B cell (primary cell): ENCODE data around the gene OXCT1. TPM values are rescaled to one million over a fixed set of nuclear protein-coding genes. Genes with fewer than 3 reads are reported as not detected.

Source experiments
- ATAC-seq: fragments of 200-7000 bp; cut with Tn5 transposase; one replicate; pipeline ENCODE4 v1.10.0; 2021; ENCODE audit warnings: low read depth, mild to moderate bottlenecking, moderate number of reproducible peaks, moderate library complexity
- CTCF ChIA-PET: fragments of 350-600 bp; sonication (Branson Sonifier 250); formaldehyde crosslinking; loops from one replicate; lab custom pipeline; 2021; ENCODE audit warnings: antibody characterized with exemption, inconsistent platforms; lab: Charles Lee
- POLR2A ChIA-PET: fragments of 350-600 bp; sonication (Branson Sonifier 250); formaldehyde crosslinking; loops from one replicate; lab custom pipeline; 2021; ENCODE audit warnings: antibody characterized with exemption; lab: Charles Lee
- DNase-seq: peaks from one replicate; pipeline ENCODE4 v3.0.0; 2013
- H2AFZ ChIP-seq: 2 replicates; pipeline ENCODE4 v1.6.1; 2012; ENCODE audit warnings: mild to moderate bottlenecking, low read depth, low read length; ENCODE audit not compliant: insufficient read depth, poor library complexity, severe bottlenecking
- H3K27ac ChIP-seq, 2 donors: 1 replicate in 1 of 2; 2 replicates in 1 of 2; pipeline ENCODE4 v1.5.1; 2012 to 2013; ENCODE audit warnings: low read length in 2 of 2, mild to moderate bottlenecking in 2 of 2, moderate library complexity in 1 of 2
- H3K27me3 ChIP-seq, 4 experiments: fragments of 200-600 bp in 1 of 4; sonication (generic) in 1 of 4; replicated peaks in 1 of 4; 1 replicate in 2 of 4; 2 replicates in 2 of 4; pipeline versions ENCODE4 v1.6.1 to v1.7.0; 2013 to 2016; ENCODE audit warnings: low read length in 3 of 4, mild to moderate bottlenecking in 2 of 4, mixed read lengths in 1 of 4, moderate library complexity in 1 of 4; ENCODE audit not compliant: insufficient read depth in 4 of 4, control insufficient read depth in 3 of 4; ENCODE audit errors: control extremely low read depth in 1 of 4
- H3K36me3 ChIP-seq, 2 experiments: replicated peaks in 1 of 2; 1 replicate in 1 of 2; 2 replicates in 1 of 2; pipeline versions ENCODE4 v1.6.1 to v1.7.1; 2013; ENCODE audit warnings: low read length in 1 of 2; ENCODE audit not compliant: insufficient read depth in 2 of 2, control insufficient read depth in 1 of 2; ENCODE audit errors: control extremely low read depth in 1 of 2, extremely low read depth in 1 of 2
- H3K4me1 ChIP-seq, 2 donors: fragments of 200-600 bp in 1 of 2; sonication (generic) in 1 of 2; 1 replicate in 1 of 2; 2 replicates in 1 of 2; pipeline versions ENCODE4 v1.5.1 to v1.6.1; 2013 to 2017; ENCODE audit warnings: low read length in 2 of 2; ENCODE audit not compliant: control insufficient read depth in 2 of 2, insufficient read depth in 2 of 2
- H3K4me2 ChIP-seq: replicated peaks from 2 replicates; pipeline ENCODE3; 2012; ENCODE audit warnings: mild to moderate bottlenecking, low read depth, low read length; ENCODE audit not compliant: poor library complexity, severe bottlenecking
- H3K4me3 ChIP-seq, 5 experiments: fragments of 200-600 bp in 1 of 5; sonication (generic) in 1 of 5; 1 replicate in 3 of 5; 2 replicates in 2 of 5; pipeline versions ENCODE4 v1.5.1 to v1.7.0; 2011 to 2016; ENCODE audit warnings: low read length in 4 of 5, mild to moderate bottlenecking in 4 of 5, low read depth in 2 of 5, control low read depth in 1 of 5, moderate library complexity in 1 of 5; ENCODE audit not compliant: insufficient read depth in 1 of 5; ENCODE audit errors: control extremely low read depth in 1 of 5, extremely low read depth in 1 of 5
- H3K79me2 ChIP-seq: fragments of 200-600 bp; sonication (generic); one replicate; pipeline ENCODE4 v1.6.0; 2016; ENCODE audit warnings: low read length; ENCODE audit not compliant: control insufficient read depth, insufficient read depth
- H3K9ac ChIP-seq: fragments of 200-600 bp; sonication (generic); 2 replicates; pipeline ENCODE4 v1.6.1; 2017; ENCODE audit warnings: mild to moderate bottlenecking, low read length, moderate library complexity
- H3K9me3 ChIP-seq, 3 donors: one replicate each; pipeline versions ENCODE4 v1.6.1 to v1.7.1; 2013; ENCODE audit warnings: low read length in 2 of 3; ENCODE audit not compliant: control insufficient read depth in 2 of 3, insufficient read depth in 1 of 3; ENCODE audit errors: control extremely low read depth in 1 of 3
- H4K20me1 ChIP-seq: 2 replicates; pipeline ENCODE4 v1.6.0; 2012; ENCODE audit warnings: mild to moderate bottlenecking, low read length; ENCODE audit not compliant: insufficient read depth, control insufficient read depth, poor library complexity, severe bottlenecking
- H3K27ac Mint-ChIP-seq: one replicate; pipeline ENCODE4 v1.8.0; 2021; ENCODE audit warnings: mixed read lengths
- H3K27me3 Mint-ChIP-seq: one replicate; pipeline ENCODE4 v1.8.0; 2021; ENCODE audit warnings: mixed read lengths
- H3K4me1 Mint-ChIP-seq: one replicate; pipeline ENCODE4 v1.8.0; 2021; ENCODE audit warnings: mixed read lengths
- H3K4me3 Mint-ChIP-seq: one replicate; pipeline ENCODE4 v1.8.0; 2021; ENCODE audit warnings: mixed read lengths
- H3K9me3 Mint-ChIP-seq: one replicate; pipeline ENCODE4 v1.8.0; 2022; ENCODE audit warnings: mixed read lengths; ENCODE audit not compliant: insufficient read depth
- EZH2 ChIP-seq: IDR thresholded peaks from 2 replicates; pipeline ENCODE4 v1.6.1; 2012; ENCODE audit warnings: borderline replicate concordance, low read depth, mild to moderate bottlenecking, moderate library complexity, low read length; ENCODE audit not compliant: insufficient read depth, poor library complexity, severe bottlenecking
- WGBS: methylation state at CpG from one replicate; pipeline ENCODE4 v1.1.5; 2013; ENCODE audit warnings: missing lambda C conversion rate; ENCODE audit not compliant: insufficient coverage; 5-methylcytosine and 5-hydroxymethylcytosine counted together
- intact Hi-C: fragments of 100-400 bp; cut with micrococcal nuclease; formaldehyde crosslinking; loops from one replicate; pipeline ENCODE4 v1.10.0; 2022
- polyA plus RNA-seq: library from polyadenylated mRNA; depleted of rRNA; stranded (reverse); fragments of >200 nt; gene quantifications from 2 replicates; pipeline ENCODE4 v1.2.3, GENCODE V29; 2012
- total RNA-seq, 2 donors: library from RNA; stranded (reverse); fragments of 120-200 nt in 1 of 2; gene quantifications; 1 replicate in 1 of 2; 2 replicates in 1 of 2; pipeline versions ENCODE4 v1.2.3 to v1.2.4, GENCODE V29; 2013 to 2022
- TF ChIP-seq, protein P1 (sequence below): fragments of 200-600 bp; IDR thresholded peaks from one replicate; pipeline ENCODE4 v1.8.0; 2022; ENCODE audit warnings: antibody characterized with exemption, mild to moderate bottlenecking

Gene OXCT1
- total and polyA plus RNA-seq, 2 donors (not counting 1 experiment from before 2014, with no cell fraction given) = 11.0 to 35.6 TPM

DNA sequence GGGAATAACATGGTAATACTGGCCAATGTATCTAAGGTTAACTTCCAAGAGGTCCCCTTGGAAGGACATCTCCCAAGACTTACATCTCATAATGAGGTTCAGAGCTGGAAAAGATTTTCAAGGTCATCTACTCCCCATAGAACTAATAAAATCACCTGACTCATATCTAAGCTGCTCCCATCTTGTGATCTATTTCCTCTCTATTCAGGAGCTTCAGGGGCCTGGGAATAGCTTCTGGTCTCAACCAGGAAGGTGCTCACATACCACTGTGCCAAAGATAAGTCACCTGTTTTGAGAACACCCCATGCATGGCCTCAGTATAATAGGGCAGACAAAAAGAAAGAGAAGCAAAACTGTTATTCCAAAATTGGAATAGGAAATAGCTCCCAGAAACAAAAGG lies 74.2 kb downstream of the OXCT1 start:
- H3K79me2 ChIP-seq = no peaks in the 10 kb centered on the region
- ChIA-PET POLR2A (no interaction called here), CTCF (interaction anchor here (1.0 to 1.3 kb wide), 2 partner anchors 59 to 62 kb away, joined by 3 to 4 read pairs; no protein-coding TSS in a partner anchor)
- no peaks in the 10 kb centered on the region for H3K9me3 ChIP-seq
- no peak overlapping the region for H3K4me2 ChIP-seq
- intact Hi-C loops = no loop called here
- Mint-ChIP-seq H3K4me1 (no peaks in the 10 kb centered on the region), H3K27me3 (no peaks in the 10 kb centered on the region), H3K9me3 (no peaks in the 10 kb centered on the region), H3K27ac (no peak overlapping the region), H3K4me3 (no peak overlapping the region)
- no peak overlapping the region for H3K27ac ChIP-seq
- no peak for TF ChIP-seq EZH2
- TF ChIP-seq, protein P1, sequence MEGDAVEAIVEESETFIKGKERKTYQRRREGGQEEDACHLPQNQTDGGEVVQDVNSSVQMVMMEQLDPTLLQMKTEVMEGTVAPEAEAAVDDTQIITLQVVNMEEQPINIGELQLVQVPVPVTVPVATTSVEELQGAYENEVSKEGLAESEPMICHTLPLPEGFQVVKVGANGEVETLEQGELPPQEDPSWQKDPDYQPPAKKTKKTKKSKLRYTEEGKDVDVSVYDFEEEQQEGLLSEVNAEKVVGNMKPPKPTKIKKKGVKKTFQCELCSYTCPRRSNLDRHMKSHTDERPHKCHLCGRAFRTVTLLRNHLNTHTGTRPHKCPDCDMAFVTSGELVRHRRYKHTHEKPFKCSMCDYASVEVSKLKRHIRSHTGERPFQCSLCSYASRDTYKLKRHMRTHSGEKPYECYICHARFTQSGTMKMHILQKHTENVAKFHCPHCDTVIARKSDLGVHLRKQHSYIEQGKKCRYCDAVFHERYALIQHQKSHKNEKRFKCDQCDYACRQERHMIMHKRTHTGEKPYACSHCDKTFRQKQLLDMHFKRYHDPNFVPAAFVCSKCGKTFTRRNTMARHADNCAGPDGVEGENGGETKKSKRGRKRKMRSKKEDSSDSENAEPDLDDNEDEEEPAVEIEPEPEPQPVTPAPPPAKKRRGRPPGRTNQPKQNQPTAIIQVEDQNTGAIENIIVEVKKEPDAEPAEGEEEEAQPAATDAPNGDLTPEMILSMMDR = no peak
- peaks cover 4 to 30% of the 10 kb centered on the region in 2 experiments for H3K36me3 ChIP-seq
- no peak overlapping the region for H3K9ac ChIP-seq
- no peaks in the 10 kb centered on the region for H3K4me1 ChIP-seq
- no peak overlapping the region for H2AFZ ChIP-seq
- DNase-seq = no peak
- no peak overlapping the region for H3K4me3 ChIP-seq
- H4K20me1 ChIP-seq = no peaks in the 10 kb centered on the region
- no peak for ATAC-seq
- no peaks in the 10 kb centered on the region for H3K27me3 ChIP-seq

GRCh38 chr5:41795125-41795524 lies 75.1 kb downstream of the OXCT1 start:
- 88% methylated on average over 4 of the region's 6 CpGs for WGBS
- no peaks in the 10 kb centered on the region for H3K9me3 Mint-ChIP-seq
- no peak overlapping the region for H3K27ac Mint-ChIP-seq
- H3K79me2 ChIP-seq = no peaks in the 10 kb centered on the region
- no peaks in the 10 kb centered on the region for H3K27me3 Mint-ChIP-seq
- H3K4me3 ChIP-seq = no peak overlapping the region
- no peaks in the 10 kb centered on the region for H3K4me1 Mint-ChIP-seq
- intact Hi-C loops = no loop called here
- peaks cover 4 to 21% of the 10 kb centered on the region in 2 experiments for H3K36me3 ChIP-seq
- ChIA-PET CTCF (no interaction called here), POLR2A (no interaction called here)
- H3K4me2 ChIP-seq = no peak overlapping the region
- H4K20me1 ChIP-seq = no peaks in the 10 kb centered on the region
- H3K4me3 Mint-ChIP-seq = no peak overlapping the region
- DNase-seq (no peak), ATAC-seq (no peak)
- H3K9ac ChIP-seq = no peak overlapping the region
- TF ChIP-seq EZH2 = no peak
- TF ChIP-seq, protein P1 = no peak
- H3K9me3 ChIP-seq = no peaks in the 10 kb centered on the region
- H3K27me3 ChIP-seq = no peaks in the 10 kb centered on the region
- H3K4me1 ChIP-seq = no peaks in the 10 kb centered on the region
- no peak overlapping the region for H2AFZ ChIP-seq
- no peak overlapping the region for H3K27ac ChIP-seq
